Measurements from ENCODE around the gene SLC37A1.

DNA sequence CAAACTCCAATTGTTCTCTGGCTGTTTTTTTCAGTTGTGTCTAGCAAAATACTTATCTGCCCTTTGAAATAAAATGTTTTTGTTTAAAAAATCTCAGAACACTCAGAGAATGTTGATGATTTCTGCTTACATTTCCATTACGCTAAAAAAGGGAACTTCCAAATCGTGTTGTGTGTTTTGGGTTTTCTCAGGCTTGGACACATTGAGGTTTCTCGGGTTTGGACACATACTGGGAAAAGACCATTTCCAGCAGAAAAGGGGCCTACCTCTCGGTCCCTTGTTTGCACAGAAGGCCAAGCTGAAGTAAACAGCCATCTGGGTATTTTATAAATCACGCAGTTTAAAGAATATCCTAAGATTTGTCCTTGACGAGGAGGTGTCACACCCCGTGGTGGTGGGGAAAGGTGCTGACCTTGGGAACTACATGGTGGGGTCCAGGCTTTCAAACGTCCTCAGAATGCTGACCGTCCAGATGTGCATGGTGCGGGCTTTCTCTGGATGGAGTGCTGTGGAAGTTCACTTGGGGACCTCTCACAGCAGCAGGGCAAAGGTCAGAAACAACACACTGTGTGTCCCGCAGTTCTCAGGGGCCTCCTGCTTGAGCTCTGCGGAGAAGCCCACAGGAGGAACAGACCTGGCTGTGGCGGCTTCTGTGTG lies 67.8 kb downstream of the SLC37A1 start:
- TF ChIP-seq, protein P1, sequence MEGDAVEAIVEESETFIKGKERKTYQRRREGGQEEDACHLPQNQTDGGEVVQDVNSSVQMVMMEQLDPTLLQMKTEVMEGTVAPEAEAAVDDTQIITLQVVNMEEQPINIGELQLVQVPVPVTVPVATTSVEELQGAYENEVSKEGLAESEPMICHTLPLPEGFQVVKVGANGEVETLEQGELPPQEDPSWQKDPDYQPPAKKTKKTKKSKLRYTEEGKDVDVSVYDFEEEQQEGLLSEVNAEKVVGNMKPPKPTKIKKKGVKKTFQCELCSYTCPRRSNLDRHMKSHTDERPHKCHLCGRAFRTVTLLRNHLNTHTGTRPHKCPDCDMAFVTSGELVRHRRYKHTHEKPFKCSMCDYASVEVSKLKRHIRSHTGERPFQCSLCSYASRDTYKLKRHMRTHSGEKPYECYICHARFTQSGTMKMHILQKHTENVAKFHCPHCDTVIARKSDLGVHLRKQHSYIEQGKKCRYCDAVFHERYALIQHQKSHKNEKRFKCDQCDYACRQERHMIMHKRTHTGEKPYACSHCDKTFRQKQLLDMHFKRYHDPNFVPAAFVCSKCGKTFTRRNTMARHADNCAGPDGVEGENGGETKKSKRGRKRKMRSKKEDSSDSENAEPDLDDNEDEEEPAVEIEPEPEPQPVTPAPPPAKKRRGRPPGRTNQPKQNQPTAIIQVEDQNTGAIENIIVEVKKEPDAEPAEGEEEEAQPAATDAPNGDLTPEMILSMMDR (IDR thresholded peaks at IDR 0.05; ENCODE audit: insufficient read depth, low read length) = no peak
- TF ChIP-seq GABPA (IDR thresholded peaks at IDR 0.05; ENCODE audit: low read depth) = no peak
- TF ChIP-seq SPI1 (IDR thresholded peaks at IDR 0.05; ENCODE audit: borderline replicate concordance, low read depth) = no peak
